Neural cell (in vitro differentiated cells): ENCODE results near the gene NAV1. TPM values are rescaled to one million over a fixed set of nuclear protein-coding genes. Genes with fewer than 3 reads are reported as not detected.

Source experiments
- H2AFZ ChIP-seq: fragments of 200-600, 300-800 bp; sonication (generic), shearing (Covaris generic); 2 replicates; pipeline ENCODE4 v1.6.0; 2014; ENCODE audit warnings: low read depth, mild to moderate bottlenecking, antibody characterized with exemption, low read length, moderate library complexity
- H3F3A ChIP-seq: fragments of 200-600 bp; shearing (Covaris generic); 2 replicates; pipeline ENCODE4 v1.6.1; 2016; ENCODE audit warnings: mild to moderate bottlenecking, moderate library complexity, mixed read lengths, antibody characterized with exemption, low read length; ENCODE audit not compliant: insufficient read depth, poor library complexity, severe bottlenecking
- H3K27ac ChIP-seq: fragments of 200-600, 300-800 bp; sonication (generic), shearing (Covaris generic); 2 replicates; pipeline ENCODE4 v1.5.1; 2014; ENCODE audit warnings: mild to moderate bottlenecking, low read length, moderate library complexity
- H3K27me3 ChIP-seq: fragments of 300-800, 200-600 bp; sonication (generic), shearing (Covaris generic); 2 replicates; pipeline ENCODE4 v1.6.0; 2014; ENCODE audit warnings: mild to moderate bottlenecking, low read depth, low read length, moderate library complexity; ENCODE audit not compliant: insufficient read depth
- H3K36me3 ChIP-seq: fragments of 300-800, 200-600 bp; sonication (generic), shearing (Covaris generic); 2 replicates; pipeline ENCODE4 v1.5.1; 2014; ENCODE audit warnings: mild to moderate bottlenecking, antibody characterized with exemption, low read length, moderate library complexity; ENCODE audit not compliant: insufficient read depth
- H3K4me2 ChIP-seq: fragments of 300-800, 200-600 bp; sonication (generic), shearing (Covaris generic); 2 replicates; pipeline ENCODE4 v1.6.0; 2014; ENCODE audit warnings: mild to moderate bottlenecking, low read length
- H3K4me3 ChIP-seq: fragments of 300-800, 200-600 bp; sonication (generic), shearing (Covaris generic); 2 replicates; pipeline ENCODE4 v1.5.1; 2014; ENCODE audit warnings: mild to moderate bottlenecking, low read length, moderate library complexity
- H3K79me2 ChIP-seq: fragments of 200-600 bp; shearing (Covaris generic); replicated peaks from 2 replicates; pipeline ENCODE4 v1.6.0; 2014; ENCODE audit warnings: mild to moderate bottlenecking, low read length, moderate library complexity; ENCODE audit not compliant: insufficient read depth
- H3K9ac ChIP-seq: fragments of 300-800, 200-600 bp; sonication (generic), shearing (Covaris generic); 2 replicates; pipeline ENCODE4 v1.6.1; 2016; ENCODE audit warnings: mild to moderate bottlenecking, low read length, mixed read lengths
- H3K9me2 ChIP-seq: fragments of 200-600 bp; shearing (Covaris generic); 2 replicates; pipeline ENCODE4 v1.6.1; 2016; ENCODE audit warnings: mild to moderate bottlenecking, low read length, mixed read lengths; ENCODE audit not compliant: insufficient read depth
- H3K9me3 ChIP-seq: fragments of 200-600, 300-800 bp; sonication (generic), shearing (Covaris generic); 2 replicates; pipeline ENCODE4 v1.6.1; 2016; ENCODE audit warnings: mild to moderate bottlenecking, mixed run types, low read length, moderate library complexity, mixed read lengths
- H4K20me1 ChIP-seq: fragments of 200-600 bp; shearing (Covaris generic); 2 replicates; pipeline ENCODE4 v1.6.1; 2016; ENCODE audit warnings: mild to moderate bottlenecking, mixed run types; ENCODE audit not compliant: insufficient read depth
- CTCF ChIP-seq: fragments of 450-650 bp; IDR thresholded peaks from 2 replicates; pipeline ENCODE4 v1.5.1; 2014; ENCODE audit warnings: antibody characterized with exemption, mild to moderate bottlenecking, moderate library complexity; ENCODE audit not compliant: poor library complexity, severe bottlenecking
- EP300 ChIP-seq: fragments of 450-650 bp; conservative IDR thresholded peaks from 2 replicates; pipeline ENCODE4 v1.6.1; 2014; ENCODE audit warnings: antibody characterized with exemption, mild to moderate bottlenecking, moderate library complexity; ENCODE audit not compliant: poor library complexity, severe bottlenecking
- EZH2 ChIP-seq: fragments of 200-600, 300-800 bp; shearing (Covaris generic), sonication (generic); IDR thresholded peaks from 2 replicates; pipeline ENCODE4 v1.6.1; 2014; ENCODE audit warnings: antibody characterized with exemption, low read length, borderline replicate concordance, mild to moderate bottlenecking; ENCODE audit not compliant: insufficient read depth, poor library complexity, severe bottlenecking
- MXI1 ChIP-seq: fragments of 450-650 bp; conservative IDR thresholded peaks from 2 replicates; pipeline ENCODE4 v1.6.1; 2014; ENCODE audit warnings: antibody characterized with exemption, mild to moderate bottlenecking; ENCODE audit not compliant: poor library complexity, severe bottlenecking
- RAD21 ChIP-seq: fragments of 450-650 bp; conservative IDR thresholded peaks from 2 replicates; pipeline ENCODE4 v1.6.1; 2014; ENCODE audit warnings: antibody characterized with exemption, mild to moderate bottlenecking, moderate library complexity
- SMC3 ChIP-seq: fragments of 450-650 bp; conservative IDR thresholded peaks from 2 replicates; pipeline ENCODE4 v1.6.1; 2014; ENCODE audit warnings: antibody characterized with exemption, mild to moderate bottlenecking, moderate library complexity; ENCODE audit not compliant: poor library complexity
- TAF1 ChIP-seq: IDR thresholded peaks from 2 replicates; pipeline ENCODE4 v1.6.1; 2012; ENCODE audit warnings: low read depth
- polyA plus RNA-seq: library from polyadenylated mRNA; depleted of rRNA; stranded (reverse); fragments of >200 nt; gene quantifications from 2 replicates; pipeline ENCODE4 v1.2.3, GENCODE V29; 2014
- TF ChIP-seq, protein P1 (sequence below): IDR thresholded peaks from 2 replicates; pipeline ENCODE4 v1.6.1; 2012; ENCODE audit warnings: borderline replicate concordance

The NAV1 gene
- polyA plus RNA-seq, 1 donor from 2014 or later = 33.2 TPM

DNA sequence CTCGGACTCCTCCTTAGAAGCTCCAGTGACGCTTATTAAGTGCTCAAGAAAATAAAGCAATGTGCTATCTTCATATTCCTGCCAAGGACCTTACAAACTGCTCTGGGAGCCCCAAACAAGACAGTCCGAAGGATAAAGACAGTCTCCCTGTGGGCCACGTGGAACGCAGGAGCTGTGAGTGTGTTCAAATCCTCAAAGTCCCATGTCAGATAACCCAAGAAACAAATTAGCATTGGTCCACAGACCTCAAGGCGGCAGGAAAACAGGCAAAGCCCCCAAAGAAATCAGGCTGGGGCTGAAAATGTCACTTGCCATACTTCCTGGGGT lies 3.0 kb upstream of the NAV1 start:
- no peaks in the 10 kb centered on the region for H3K9me3 ChIP-seq
- H3K4me3 ChIP-seq = no peak overlapping the region
- no peaks in the 10 kb centered on the region for H4K20me1 ChIP-seq
- no peaks in the 10 kb centered on the region for H3F3A ChIP-seq
- no peak overlapping the region for H3K4me2 ChIP-seq
- peaks cover 35% of the 10 kb centered on the region for H3K27me3 ChIP-seq
- no peaks in the 10 kb centered on the region for H3K9me2 ChIP-seq
- no peaks in the 10 kb centered on the region for H3K36me3 ChIP-seq
- no peak overlapping the region for H2AFZ ChIP-seq
- no peak overlapping the region for H3K9ac ChIP-seq
- TF ChIP-seq RAD21 = no peak
- no peak for TF ChIP-seq TAF1
- TF ChIP-seq, protein P1, sequence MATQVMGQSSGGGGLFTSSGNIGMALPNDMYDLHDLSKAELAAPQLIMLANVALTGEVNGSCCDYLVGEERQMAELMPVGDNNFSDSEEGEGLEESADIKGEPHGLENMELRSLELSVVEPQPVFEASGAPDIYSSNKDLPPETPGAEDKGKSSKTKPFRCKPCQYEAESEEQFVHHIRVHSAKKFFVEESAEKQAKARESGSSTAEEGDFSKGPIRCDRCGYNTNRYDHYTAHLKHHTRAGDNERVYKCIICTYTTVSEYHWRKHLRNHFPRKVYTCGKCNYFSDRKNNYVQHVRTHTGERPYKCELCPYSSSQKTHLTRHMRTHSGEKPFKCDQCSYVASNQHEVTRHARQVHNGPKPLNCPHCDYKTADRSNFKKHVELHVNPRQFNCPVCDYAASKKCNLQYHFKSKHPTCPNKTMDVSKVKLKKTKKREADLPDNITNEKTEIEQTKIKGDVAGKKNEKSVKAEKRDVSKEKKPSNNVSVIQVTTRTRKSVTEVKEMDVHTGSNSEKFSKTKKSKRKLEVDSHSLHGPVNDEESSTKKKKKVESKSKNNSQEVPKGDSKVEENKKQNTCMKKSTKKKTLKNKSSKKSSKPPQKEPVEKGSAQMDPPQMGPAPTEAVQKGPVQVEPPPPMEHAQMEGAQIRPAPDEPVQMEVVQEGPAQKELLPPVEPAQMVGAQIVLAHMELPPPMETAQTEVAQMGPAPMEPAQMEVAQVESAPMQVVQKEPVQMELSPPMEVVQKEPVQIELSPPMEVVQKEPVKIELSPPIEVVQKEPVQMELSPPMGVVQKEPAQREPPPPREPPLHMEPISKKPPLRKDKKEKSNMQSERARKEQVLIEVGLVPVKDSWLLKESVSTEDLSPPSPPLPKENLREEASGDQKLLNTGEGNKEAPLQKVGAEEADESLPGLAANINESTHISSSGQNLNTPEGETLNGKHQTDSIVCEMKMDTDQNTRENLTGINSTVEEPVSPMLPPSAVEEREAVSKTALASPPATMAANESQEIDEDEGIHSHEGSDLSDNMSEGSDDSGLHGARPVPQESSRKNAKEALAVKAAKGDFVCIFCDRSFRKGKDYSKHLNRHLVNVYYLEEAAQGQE = no peak
- TF ChIP-seq EP300 = no peak
- TF ChIP-seq SMC3 = no peak
- TF ChIP-seq MXI1 = no peak
- H3K27ac ChIP-seq = no peak overlapping the region
- H3K79me2 ChIP-seq = no peaks in the 10 kb centered on the region

DNA sequence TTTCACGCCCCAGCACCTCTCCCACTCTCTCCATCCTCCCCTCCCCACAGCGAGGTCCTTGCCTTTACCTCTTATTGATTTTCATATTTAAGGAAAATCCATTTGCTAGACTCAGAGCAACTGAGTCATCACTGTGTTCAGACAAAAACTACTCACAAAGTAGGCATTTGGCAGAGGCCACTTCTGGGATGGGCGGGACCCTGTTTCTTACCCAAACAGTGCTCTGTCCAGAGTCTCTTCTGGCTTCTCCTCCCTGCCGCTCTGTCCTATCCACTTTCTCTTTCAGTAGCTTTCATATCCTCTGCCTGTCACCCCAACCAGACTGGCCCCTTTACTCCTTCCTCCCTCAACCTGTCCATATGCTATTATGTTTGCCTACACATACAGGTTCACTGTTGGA lies 2.4 kb upstream of the NAV1 start:
- H2AFZ ChIP-seq = no peak overlapping the region
- H3K4me3 ChIP-seq = no peak overlapping the region
- no peaks in the 10 kb centered on the region for H3K79me2 ChIP-seq
- H3K9me2 ChIP-seq = no peaks in the 10 kb centered on the region
- TF ChIP-seq CTCF (no peak), EZH2 (no peak), TAF1 (no peak), MXI1 (no peak)
- TF ChIP-seq, protein P1 = no peak
- no peaks in the 10 kb centered on the region for H3F3A ChIP-seq
- H3K27me3 ChIP-seq = peaks cover 38% of the 10 kb centered on the region
- H3K9me3 ChIP-seq = no peaks in the 10 kb centered on the region
- H4K20me1 ChIP-seq = no peaks in the 10 kb centered on the region
- no peak overlapping the region for H3K9ac ChIP-seq
- no peak overlapping the region for H3K27ac ChIP-seq
- H3K36me3 ChIP-seq = no peaks in the 10 kb centered on the region
- H3K4me2 ChIP-seq = no peak overlapping the region
